Loucy (cell line): Measurements from ENCODE around the gene RELCH.

Experiments used
- EZH2phosphoT487 ChIP-seq: fragments of 200-600 bp; IDR thresholded peaks from 2 replicates; pipeline ENCODE4 v1.6.1; 2018; ENCODE audit warnings: antibody characterized with exemption, mild to moderate bottlenecking, moderate library complexity, borderline replicate concordance
- TF ChIP-seq, protein P1 (sequence below): fragments of 200-600 bp; sonication (generic); conservative IDR thresholded peaks from 2 replicates; pipeline ENCODE4 v1.5.1; 2014; ENCODE audit warnings: mild to moderate bottlenecking, antibody characterized with exemption, low read length

DNA sequence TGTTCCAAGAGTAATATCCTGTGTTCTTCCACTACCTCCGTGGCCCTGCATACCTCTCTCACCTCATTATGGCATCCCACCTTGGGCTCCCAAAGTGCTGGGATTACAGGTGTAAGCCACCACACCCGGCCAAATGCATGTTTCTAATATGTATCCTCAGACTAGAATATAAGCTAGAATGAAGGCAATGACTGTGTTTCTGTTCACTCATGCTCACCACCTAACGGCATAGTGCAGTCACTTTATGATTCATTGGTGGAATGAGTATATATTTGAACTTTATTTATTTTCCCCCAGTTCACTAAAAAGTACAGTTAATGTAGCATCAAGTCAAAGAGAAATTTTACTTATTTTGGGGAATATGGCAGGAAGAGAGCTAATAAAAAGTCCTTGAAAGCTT is 11.5 kb upstream of the RELCH start:
- TF ChIP-seq, protein P1, sequence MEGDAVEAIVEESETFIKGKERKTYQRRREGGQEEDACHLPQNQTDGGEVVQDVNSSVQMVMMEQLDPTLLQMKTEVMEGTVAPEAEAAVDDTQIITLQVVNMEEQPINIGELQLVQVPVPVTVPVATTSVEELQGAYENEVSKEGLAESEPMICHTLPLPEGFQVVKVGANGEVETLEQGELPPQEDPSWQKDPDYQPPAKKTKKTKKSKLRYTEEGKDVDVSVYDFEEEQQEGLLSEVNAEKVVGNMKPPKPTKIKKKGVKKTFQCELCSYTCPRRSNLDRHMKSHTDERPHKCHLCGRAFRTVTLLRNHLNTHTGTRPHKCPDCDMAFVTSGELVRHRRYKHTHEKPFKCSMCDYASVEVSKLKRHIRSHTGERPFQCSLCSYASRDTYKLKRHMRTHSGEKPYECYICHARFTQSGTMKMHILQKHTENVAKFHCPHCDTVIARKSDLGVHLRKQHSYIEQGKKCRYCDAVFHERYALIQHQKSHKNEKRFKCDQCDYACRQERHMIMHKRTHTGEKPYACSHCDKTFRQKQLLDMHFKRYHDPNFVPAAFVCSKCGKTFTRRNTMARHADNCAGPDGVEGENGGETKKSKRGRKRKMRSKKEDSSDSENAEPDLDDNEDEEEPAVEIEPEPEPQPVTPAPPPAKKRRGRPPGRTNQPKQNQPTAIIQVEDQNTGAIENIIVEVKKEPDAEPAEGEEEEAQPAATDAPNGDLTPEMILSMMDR: no peak
- TF ChIP-seq EZH2phosphoT487: no peak
